Activated T-helper 9 cell treated with anti-CD3 and anti-CD28 coated beads, Interleukin-2, amount 50 U/mL, for 16 hours (primary cell): Measurements from ENCODE around the gene TCOF1.

Source experiments
- DNase-seq: peaks from one replicate; pipeline ENCODE4 v3.0.0-alpha.2; 2020; ENCODE audit warnings: low read depth

TCOF1 gene

GRCh38 chr5:150357326-150358260, at the start of gene TCOF1:
Gene TCOF1, plus strand, starts transcription at chr5:150357697. Its CDS starts 50 bp downstream, at chr5:150357747.
- peak; percentile 96 for DNase-seq

- no peak for DNase-seq
These were observed 48.2 kb upstream of the TCOF1 start for GRCh38 chr5:150309101-150309885.

DNA sequence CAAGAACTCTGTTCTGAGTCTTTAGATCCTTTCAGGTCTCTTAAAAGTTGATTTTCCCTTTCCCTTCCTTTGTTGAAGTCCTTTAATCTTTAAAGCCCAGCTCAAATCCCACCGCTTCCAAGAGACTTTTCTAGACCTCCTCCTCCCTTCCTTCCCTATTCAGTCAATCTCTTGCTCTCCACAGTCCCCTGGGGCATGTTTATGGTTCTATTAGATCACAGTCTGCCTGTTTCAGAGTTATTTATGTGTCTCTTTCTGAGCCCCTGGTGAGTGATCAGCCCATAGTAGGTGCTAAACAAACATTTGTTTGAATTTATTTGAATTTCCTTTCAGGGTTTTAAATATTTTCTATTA, 47.6 kb upstream of the TCOF1 start:
- no peak for DNase-seq

DNA sequence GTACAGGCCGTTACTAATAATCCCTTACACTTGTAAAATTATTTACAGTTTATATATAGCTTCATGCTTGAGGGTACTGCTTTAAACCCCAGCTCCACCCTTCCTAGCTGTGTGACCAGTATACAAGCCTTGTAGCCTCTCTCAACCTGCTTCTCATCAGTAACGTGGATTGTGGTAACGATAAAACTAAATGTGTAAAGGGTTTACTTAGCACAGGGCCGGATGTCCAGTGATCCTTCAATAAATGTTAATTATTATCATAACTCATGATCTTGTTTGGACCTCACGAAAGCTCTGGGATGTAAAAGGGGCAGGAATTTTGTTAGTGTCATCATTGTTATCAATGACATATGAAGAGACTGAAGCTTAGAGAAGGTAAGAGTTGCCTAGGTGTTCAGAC, 47.3 kb upstream of the TCOF1 start:
- DNase-seq = no peak

- DNase-seq = no peak
These were observed 46.3 kb upstream of the TCOF1 start for GRCh38 chr5:150311015-150311692.

- no peak for DNase-seq
These were observed 45.0 kb upstream of the TCOF1 start for GRCh38 chr5:150312518-150312917.

DNA sequence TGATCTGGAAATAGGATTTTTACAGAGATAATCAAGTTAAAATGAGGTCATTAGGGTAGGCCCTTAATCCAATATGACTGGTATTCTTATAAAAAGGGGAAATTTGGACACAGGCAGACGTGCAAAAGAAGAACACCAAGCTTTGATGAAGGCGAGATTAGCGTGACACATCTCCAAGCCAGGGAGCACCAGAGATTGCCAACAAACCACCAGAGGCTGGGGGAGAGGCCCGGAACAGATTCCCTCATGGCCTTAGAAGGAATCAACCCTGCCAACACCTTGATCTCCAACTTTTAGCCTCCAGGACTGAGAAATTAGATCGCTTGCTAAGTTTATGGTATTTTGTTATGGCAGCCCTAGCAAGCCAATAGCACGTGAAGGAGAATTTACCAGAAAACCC, 44.0 kb upstream of the TCOF1 start:
- DNase-seq = no peak

GRCh38 chr5:150313921-150314716, 43.4 kb upstream of the TCOF1 start:
- DNase-seq = no peak

DNA sequence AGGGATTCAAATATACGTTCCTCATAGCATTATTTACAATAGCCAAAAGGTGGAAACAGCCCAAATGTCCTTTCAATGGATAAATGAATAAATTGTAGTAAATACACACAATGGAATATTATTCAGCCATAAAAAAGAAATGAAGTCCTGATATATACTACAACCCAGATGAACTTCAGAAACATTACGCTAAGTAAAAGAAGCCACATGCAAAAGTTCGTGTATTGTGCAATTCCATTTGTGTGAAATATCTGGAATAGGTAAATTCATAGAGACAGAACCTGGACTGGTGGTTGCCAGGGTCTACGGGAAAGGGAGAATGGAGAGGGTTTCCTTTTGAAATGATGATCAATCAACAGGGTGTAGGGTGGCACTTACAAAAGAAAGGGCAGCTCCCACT, 42.3 kb upstream of the TCOF1 start:
- no peak for DNase-seq

DNA sequence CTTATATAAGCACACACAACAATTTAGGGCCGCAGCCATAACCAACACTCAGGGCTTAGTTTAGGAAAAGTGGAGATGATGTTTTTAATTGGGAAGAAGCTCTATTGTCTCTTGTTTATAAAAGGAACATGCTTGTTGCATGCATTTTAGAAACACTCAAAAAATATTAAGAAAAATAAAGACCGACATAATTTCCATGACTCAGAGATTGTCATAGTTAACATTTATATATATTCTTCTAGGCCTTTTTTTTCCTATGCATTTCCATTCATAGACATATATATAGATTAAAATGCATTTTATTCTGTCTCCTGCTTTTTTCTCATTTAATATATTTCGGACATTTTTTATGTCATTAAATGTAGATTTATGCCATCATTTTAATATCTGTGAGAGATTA, 41.2 kb upstream of the TCOF1 start:
- DNase-seq = no peak

GRCh38 chr5:150317048-150318003, 40.2 kb upstream of the TCOF1 start:
- DNase-seq = no peak

DNA sequence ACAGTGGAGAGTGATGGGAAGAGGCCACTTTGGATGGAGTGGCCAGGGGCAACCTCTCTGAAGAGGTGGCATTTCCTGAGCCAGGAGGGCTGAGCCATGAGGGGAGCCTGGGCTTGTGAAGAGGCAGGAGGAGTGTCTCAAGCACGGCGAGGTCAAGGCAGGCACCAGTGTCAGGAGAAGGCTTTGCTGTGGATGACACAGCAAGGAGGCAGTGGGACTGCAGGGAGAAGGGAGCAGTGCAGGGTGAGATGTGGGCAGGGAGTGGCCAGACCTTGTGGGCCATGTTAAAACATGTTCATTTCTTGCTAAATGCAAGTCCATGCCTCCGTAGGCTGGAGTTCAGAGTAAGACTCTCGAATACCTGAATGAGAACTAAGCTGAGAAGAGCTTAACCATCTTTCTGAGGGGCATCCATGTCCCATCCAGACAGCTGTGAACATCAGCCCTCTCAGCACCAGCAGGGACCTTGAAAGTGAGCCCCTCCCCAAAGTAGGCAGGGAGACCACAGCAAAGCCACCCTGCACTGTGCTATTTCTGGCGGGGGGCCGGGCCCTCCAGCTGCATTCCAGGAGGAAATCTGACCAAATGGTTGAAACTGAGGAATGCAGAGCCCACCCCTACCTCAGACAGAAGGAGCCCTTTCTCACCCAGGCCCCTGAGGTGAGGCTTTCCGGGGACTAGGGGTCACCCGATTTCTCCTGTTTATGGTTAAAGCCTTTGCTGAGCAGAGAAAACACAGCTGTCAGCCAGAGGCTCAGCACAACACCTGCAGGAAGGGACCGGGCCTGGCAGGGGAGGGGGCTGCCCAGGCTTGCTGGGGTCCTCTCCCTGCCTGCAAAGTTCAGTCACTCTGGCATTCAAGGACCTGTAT, 38.6 kb upstream of the TCOF1 start:
- DNase-seq = no peak

GRCh38 chr5:150319484-150319790, 38.1 kb upstream of the TCOF1 start:
- DNase-seq = no peak

DNA sequence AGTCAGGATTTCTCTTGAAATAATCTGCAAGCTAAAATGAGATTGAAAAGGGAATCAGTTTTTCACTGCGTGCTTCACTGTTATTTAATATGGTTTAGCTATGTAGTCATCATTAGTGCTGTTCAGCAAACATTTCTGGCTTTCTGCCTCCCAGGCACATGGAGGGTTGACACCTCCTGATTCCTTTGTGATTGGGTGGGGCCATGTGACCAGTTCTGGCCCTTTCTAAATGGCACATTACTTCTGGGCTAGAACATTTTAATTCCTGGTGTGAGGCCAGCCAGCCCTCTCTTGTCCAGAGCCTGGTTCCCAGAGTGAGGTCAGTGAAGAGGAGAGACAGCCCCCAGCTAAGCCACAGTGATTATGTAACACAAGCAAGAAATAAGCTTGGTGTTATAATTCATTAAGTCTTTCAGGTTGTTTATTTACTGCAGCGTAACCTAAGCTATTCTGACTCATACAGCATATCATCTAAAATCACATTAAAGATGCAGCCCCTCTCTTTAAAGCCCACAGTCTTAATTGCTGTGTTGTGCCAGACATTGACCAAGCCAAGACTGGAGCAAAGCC, 37.4 kb upstream of the TCOF1 start:
- no peak for DNase-seq

GRCh38 chr5:150321211-150321610, 36.3 kb upstream of the TCOF1 start:
- DNase-seq = no peak

DNA sequence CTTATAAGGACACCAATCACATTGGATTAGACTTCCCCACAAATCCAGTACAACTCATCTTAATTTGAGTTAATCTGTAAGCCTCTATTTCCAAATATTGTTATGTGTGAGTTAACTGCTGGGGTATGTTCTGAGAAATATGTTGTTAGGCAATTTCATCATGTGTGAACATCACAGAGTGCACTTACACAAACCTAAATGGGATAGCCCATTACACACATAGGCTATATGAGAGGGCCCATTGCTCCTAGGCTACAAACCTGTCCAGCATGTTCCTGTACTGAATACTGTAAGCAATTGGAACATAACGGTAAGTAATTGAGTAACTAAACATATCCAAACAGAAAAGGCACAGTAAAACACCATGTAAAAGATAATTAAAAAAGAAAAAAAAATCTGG, 35.7 kb upstream of the TCOF1 start:
- DNase-seq = no peak

GRCh38 chr5:150322202-150322601, 35.3 kb upstream of the TCOF1 start:
- DNase-seq = no peak

- no peak for DNase-seq
These were observed 34.4 kb upstream of the TCOF1 start for GRCh38 chr5:150323092-150323491.

DNA sequence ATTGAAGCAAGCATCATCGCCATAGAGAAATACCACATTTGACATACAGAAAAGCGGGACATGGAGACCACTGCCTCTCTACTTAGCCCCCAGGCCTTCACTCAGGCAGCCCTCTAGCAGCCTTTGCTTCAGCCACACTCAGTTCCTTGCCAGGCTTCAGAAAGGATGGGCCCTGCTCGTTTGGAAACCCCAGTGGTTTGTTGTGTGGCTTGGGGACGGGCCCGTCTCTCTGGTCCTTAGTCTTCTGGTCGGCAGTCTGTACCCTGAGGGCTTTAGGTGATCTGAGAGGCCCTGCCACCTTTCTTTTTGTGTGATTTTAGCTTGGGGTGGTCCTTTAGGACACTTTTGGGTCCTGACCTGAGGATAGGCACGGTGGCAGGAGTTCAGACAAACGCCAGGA, 33.7 kb upstream of the TCOF1 start:
- DNase-seq = no peak

DNA sequence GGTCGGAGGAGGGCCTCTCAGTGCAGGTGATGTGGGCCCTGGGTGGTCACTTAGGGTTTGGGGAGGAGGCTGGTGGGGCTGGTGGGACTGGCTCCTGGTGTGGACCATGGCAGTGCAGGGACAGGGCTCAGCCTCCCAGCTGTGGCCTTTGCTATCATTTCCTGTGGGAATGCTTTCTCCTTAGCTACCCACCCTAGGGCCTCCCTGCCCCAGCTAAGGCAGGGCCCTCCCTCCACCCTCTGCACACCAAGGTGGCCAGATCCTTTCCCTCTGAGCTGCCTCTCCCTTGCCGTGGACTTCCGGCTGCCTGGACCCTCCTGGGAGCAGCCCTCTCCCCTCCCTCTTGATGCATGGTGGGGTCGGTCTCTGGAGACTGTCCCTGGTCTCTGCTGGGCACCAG, 32.1 kb upstream of the TCOF1 start:
- no peak for DNase-seq
